HG02943 (cell line): ENCODE data around the gene CA10.

Source experiments
- ATAC-seq: cut with Tn5 transposase; IDR thresholded peaks from one replicate; pipeline ENCODE4 v1.9.1; 2021; ENCODE audit warnings: mild to moderate bottlenecking, low read depth, moderate library complexity; ENCODE audit not compliant: unreplicated experiment

Gene CA10

DNA sequence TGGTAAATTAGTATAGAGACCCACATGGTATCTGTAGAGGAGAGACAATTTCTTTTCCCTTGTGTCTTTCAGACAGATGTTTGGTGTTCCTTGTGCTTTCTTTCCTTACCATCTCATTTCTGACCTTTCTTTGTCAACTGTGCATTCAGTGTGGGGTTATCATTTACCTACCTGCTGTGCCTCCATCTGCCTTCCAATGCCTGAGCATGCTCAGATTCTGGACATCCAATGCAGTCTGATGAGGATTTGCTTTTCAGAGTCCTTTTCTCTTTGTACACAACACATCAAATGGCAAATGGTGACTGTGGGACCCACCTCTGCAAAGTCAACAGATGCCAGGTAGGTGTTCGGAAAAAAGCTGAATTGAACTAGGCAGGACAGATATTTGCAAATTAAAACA, 364.8 kb downstream of the CA10 start:
- no peak for ATAC-seq

DNA sequence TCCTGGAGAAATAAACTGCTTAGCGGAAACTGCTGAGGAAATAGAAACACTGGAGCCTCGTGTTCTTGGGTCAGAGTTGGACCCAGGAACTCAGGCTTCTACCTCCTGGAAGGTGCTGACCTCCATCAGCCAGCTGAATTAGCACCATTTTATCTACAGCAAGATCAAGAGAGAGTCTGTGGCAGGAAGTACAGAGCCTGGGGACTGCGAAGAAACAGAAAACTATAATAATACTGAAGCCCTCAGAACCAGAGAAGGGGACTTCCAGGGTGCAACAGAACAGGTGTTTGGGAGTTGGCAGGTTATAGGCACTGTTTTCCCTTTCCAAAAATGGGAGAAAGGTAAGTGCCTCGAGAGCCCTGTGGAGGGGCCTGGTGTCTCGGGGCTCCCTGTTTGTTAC, 379.7 kb downstream of the CA10 start:
- ATAC-seq = no peak

DNA sequence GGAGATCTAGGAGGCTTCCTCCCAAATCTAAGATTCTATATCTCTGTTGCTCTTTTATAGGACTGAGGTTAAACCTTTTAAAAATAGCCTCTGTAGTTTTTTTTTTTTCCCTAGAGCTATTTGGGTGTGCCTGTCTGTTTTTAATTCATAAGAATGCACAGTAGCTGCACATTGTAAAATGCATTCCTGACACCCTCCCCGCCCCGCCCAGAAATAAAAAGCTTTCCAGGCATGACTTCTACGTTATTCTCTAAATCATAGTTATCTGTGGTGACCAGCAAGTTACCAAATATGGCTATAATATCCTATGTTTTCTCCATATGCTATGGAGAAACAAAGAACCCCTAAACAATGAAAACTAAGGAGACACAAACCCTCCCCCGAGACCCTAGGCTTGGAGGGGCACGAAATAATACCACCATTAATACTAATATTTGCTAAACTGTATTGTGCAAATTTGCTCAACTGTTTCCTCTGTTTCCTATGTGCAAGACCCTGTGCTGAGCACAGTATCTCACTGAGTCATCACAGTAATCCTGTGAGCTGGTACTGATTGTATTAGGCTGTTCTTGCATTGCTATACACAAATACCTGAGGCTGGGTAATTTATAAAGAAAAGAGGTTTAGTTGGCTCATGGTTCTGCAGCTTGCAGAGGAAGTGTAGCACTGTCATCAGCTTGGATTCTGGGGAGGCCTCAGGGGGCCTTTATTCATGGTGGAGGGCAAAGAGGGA, 388.3 kb downstream of the CA10 start:
- ATAC-seq = no peak

DNA sequence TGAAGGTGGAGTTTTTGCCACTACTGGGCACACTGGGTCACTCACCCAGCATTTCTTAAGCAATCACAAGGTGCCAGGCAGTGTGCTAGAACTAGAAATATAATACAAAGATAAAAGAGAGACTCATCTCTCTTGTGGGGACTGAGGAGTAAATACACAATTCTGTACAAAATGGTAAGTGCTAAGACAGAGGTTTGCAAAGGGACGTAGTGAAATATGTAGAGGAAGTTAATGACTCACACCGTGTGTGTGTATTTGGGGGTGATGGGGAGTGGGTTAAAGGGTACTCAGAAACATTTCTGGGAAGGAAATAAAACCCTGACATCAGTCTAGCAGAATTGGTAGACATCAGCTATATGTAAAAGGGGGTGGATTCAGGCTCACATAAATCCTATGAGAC, 389.3 kb downstream of the CA10 start:
- no peak for ATAC-seq

DNA sequence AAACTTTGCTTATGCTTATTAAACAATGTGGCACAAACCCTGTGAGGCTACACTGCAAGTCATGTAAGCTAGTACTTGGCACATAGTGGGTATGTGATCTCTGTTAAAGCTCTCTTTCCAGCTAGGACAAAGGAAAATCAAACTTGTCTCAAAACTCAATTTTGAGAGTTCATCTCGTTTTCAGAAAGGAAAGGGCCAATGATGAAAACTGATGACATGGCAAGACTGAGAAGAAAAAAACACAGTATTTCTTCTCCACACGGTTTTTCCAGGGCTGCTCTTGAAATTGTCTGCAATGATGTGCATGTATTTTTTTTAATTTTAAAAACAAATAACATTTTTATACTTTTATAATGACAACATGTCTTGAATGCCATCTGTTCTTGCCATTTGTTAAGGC, 389.8 kb downstream of the CA10 start:
- ATAC-seq = no peak

DNA sequence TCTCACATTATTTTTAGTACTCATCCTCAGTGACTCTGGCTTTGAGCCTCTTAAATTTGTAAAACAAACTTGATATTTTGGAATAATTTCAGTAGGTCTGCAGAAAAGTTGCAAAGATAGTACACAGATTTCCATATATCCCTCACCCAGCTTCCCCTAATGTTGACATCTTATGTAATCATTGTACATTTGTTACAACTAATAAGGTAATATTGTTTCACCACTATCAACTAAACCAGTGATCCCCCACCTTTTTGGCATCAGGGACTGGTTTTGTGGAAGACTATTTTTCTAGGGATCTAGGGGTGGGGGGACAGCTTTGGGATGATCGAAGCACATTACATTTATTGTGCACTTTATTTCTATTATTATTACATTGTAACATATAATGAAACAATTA, 391.2 kb downstream of the CA10 start:
- ATAC-seq = no peak

DNA sequence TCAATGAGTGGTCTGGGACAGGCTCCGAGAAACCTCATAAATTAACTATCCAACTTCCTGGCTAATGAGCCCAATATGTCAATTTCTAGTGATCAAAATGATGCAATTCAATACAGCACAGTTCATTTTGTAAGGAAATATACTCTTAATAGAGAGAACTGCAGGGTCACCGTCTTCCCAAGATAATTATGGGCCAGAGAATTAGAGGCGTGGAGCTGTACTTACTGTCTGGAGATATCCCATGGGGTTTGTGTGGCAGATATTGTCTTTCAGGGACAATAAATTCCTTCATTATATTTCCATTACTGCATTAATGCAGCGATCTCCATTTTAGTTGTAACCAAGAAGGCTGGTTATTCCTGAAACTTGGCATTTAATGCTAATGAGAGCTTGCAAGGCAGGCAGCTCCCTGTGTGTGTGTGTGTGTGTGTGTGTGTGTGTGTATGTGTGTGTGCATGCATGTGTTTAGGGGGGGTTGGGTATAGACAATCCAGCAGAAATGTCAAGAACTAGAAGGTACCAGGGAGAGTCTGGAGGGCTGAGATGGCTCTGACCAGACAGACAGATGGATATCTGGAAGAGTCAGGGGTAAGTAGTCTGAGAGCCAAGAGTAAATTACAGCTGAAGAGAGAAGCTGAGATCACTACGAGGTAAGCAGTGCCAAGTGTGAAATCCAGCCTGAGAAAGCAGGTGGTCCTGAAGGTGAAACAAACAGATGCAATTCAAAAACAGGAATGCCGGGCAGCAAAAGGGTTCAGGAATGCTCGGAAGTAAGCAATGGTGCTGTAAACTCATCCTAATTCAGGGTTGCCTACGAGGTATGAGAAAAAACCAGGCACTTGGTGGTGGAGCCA, 393.0 kb downstream of the CA10 start:
- ATAC-seq = no peak

DNA sequence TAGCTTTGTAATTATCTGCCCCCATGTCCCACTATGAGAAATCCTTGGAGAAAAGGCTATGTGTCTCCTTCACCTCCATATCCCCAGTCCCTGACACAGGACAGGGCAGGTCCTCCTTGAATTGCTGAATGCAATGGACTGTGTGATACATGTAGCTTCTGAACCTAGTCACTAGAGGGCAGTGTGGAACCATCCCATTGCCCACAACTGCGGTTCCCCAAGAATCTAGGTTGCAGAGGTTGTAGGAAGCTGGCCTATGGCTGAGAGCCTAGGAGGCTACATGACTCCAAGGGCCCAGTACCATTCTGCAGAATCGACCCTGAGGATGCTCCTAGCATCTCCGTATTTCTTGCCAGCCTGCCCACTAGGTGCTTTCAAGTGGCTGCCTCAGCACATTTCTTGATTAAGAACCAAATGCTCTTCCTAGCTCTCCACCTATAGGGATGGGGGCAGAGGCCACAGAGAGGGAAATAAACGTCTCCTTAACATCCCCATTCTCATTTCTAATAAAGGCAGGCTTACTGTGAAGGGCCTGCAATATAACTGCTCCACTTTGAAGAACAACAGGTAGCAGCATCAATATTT, 394.0 kb downstream of the CA10 start:
- no peak for ATAC-seq

DNA sequence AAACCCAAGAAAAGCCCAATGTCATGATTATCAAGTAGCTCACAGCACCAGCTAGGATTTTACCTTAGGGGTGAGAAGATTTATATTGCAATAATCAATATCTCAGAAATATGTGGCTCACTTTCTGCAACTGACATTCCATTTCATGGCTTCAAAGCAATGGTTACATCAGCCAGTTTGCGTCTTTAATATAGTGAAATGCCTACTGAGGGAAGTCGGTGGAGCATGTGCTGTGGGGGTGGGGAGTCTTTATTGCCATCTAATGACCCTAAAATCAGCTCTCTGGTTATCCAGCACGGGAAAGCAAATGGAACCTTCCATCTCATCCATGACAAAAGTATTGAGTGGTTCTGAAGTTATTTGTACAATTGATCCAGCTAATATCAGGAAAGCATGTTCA, 395.5 kb downstream of the CA10 start:
- ATAC-seq = no peak

DNA sequence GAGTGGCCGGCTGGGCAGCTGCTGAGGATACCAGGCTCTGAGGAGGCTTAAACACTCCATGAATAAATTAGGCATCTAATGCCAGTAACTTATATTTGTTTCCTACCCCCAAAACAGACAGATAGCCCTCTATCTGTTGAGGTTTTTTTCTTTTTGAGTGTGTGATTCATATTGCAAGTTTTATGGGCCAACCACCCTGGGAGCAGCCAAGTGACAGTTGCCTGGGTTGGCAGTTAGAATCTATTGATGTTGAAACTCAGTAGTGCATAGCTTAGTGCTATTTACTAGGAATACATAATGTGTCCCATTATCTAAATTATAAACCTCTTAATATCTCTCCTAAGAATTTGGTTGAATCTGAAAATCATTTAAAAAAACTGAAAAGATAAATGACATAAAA, 397.4 kb downstream of the CA10 start:
- ATAC-seq = no peak

DNA sequence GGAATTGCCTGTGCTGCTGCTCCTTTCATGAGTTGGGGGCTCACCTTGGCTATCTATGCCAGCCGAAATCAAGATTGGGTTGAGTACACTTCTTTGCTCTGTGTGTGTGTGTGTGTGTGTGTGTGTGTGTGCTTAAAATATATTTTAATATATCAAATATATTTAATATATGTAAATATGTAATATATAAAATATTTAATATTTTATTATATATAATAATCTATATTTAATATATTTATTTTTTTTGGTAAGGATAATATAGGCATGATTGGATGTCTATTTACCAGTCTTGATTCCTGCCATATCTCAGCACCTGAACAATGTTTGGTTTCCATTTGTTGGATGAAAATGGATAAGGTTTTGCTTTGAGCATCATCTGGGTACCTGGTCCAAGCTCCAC, 399.3 kb downstream of the CA10 start:
- no peak for ATAC-seq

DNA sequence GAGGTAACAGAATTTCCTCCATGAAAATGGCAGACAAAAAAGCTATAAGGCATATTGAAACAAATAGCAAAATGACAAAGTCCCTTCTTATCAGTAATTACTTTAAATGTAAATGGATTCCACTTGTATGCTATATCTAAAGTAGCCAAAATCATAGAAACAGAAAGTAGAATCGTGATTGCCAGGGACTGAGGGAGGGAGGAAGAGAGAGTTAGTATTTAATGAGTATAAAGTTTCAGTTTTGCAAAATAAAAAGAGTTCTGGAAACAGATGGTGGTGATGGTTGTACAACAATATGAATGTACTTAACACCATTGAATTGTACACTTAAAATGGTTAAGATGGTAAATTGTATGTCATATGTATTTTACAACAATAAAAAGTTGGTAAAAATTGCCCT, 407.4 kb downstream of the CA10 start:
- no peak for ATAC-seq

DNA sequence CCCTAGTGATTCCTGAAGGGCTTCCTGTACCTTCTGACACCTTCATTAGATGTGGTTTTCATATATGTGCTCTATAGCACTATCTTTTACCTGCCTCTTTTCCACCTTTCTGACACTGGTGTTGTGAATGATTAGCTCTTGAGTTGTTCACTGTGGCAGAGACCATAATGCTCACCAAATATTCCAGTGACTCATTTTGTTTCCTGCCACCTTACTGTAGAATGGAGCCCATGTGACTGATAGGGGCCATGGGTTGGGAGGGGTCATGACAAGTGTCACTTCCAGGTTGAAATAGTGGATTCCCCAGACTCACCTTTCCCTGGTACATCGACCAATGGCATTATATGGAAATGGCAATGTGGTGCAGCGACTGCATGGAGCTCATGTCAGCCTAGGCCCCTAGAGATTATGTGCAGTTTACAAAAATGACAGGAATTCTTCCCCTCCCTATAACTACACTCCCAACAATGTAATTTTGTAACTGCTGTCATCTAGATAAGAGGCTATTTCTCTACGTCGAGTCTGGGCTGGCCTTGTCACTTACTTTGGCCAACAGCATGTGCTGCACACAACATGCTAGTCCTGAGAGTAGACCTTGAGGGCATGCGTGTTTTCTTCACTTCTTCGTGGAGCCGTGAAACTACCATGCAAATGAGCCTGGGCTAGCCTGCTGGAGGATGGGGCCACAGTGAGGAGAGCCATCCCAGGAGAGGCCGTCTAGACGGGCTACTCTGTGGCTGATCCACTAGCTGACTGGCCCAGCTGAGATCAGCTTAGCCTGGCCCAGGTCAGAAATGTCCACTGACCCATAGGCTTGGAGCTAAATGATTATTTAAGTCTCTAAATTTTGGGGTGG, 409.5 kb downstream of the CA10 start:
- ATAC-seq = no peak

DNA sequence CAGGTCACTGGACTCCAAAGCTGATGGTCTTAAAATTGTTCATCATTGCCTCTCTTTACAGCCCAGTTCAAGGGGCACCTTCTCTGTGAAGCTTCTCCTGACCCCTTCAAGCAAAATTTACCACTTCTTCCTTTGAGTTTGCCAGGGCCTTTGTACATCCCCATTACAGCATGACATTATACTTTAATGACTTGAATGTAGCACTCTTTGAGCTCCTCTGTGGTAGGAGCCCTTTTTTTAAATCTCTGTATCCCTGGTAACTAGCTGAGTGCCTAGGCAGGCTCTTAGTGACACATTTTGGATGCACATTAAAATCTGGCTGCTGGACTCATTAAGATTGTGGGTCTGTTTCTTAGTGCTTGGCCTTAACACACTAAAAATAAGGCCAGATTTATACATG, 412.1 kb downstream of the CA10 start:
- no peak for ATAC-seq

DNA sequence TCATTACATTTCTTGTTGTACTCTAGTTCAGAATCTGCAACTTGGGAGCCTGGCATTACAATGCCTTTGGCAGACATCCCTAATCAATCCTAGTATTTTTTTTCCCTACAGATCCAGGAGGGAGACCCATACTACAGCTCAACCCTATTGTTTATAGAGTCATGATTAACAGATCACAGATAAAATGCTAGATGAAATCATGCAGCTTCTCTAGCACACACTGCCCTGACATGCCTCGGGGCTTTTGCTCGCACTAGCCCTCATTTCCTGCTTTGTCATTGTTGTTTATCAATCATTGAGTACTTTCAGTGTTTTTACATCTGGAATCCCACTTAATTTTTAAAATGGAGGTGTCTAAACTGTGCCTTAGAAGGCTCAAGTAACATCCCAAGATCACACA, 412.5 kb downstream of the CA10 start:
- no peak for ATAC-seq

DNA sequence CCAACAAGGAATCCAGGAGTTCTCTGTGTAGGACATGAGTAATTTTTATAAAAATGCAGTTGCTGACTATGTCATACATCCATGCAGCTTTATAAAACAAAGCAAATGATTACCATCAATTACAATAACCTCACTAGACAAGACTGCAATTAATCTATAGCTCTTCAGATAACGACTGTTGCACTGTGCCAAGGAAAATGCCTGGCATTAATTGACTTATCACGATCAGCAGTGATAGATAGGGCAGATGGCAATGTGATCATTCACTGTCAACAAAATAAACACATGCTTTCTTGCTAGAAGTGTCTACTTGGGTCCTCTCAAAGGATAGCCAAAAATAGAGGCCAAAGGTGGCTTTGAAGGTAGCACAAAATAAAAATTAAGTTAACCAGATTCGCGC, 415.0 kb downstream of the CA10 start:
- ATAC-seq = no peak

DNA sequence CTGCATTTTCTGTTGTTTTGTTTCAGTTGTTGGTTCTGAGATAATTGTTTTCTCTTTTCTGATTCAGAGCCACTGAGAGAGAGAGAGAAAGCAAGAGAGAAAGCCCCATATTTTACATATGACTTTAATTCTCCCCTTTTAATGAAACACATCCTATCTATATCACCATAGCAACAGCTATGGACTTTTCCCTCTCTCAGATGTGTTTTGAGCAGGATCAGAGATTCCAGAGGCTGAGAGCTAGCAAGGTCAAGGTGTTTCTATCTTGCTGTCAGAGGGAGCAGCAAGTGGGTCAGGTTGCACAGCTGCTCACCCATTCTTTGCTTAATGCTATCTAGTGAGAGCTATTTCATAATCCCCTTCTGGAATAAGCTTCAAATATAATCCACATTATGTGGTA, 415.9 kb downstream of the CA10 start:
- ATAC-seq = no peak

DNA sequence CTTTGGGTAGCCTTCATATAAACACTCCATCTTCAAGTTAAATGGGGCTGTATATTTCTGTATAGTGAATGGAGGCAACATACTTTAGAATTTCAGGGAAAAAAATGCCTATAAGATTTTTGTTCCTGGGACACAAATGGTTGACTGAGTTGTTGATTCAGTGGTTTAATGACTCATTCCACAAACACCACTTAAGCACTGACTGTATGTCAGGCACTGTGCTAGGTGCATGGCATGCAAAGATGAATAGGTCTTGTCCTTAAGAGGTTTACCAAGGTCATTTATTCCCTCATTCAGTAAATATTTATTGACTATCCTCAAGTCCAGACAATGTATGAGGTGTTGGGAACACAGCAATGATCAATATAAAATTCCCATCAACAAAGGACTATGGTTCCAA, 417.1 kb downstream of the CA10 start:
- ATAC-seq = no peak

DNA sequence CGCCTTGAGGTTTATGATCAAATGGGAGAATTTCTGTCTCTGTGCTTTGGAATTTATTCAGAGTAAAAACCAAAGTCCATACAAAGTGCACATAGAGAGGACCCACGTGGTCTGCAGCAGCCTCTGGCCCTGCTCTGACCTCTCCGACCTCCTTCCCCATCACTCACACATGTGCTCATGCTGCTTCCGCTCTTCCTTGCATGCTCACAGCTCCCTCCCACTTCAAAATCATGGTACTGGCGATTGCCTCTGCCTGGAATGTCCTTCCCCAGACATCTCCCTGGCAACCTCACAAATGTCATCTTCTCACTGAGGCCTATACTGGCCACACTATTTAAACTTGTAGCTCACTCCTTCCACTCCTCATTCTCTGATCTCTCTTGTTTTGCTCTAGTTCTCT, 418.0 kb downstream of the CA10 start:
- ATAC-seq = no peak

DNA sequence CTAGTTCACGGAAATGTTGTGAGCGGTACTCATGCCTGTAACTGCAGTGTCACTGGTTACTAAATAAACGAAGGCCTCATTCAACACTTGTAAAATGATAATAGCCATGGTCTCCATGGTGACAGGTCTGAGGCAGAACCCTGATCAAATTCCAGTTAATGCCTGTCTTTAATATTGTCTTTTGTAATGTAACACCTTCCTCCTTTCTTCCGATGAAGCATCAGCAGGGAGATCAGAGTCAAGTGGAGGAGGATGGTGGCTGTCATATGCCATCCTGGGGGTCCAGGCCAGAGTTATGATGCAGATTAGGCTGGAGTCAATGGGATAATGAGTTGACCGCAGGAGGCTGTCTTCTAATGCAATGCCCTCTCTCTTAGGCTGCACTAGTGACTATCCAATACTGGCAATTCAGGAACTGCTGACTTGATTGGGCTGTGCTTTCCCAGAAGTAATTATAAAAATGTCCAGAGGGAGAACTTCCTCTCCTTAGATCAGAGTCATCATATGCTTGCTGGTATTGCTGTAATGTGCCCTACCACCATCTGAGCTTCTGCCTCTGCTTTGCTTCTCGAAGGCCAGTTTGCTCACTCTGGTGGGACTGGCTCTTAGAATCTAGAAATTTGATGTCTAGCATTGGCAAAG, 419.1 kb downstream of the CA10 start:
- no peak for ATAC-seq
